ENCODE data around the gene USF3.

USF3 gene

DNA sequence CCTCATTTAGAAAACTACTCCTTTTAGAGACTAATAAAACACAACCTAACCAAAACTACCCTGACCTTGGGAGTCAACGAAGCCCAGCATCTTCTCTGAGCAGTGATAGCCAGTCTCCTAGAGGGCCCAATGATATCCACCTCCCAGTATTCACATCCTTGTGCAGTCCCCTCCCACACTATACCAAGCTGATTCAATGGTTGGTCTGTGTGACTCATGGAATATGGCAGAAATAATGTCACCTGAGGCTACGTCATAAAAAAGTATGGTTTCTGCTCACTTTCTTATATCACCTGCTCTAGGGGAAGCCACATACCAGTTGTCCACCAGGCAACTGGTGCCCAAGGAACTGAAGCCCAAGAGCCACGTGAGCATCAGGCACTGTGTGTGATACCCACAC is 21.4 kb upstream of the USF3 start:
- TF ChIP-seq, protein P1, sequence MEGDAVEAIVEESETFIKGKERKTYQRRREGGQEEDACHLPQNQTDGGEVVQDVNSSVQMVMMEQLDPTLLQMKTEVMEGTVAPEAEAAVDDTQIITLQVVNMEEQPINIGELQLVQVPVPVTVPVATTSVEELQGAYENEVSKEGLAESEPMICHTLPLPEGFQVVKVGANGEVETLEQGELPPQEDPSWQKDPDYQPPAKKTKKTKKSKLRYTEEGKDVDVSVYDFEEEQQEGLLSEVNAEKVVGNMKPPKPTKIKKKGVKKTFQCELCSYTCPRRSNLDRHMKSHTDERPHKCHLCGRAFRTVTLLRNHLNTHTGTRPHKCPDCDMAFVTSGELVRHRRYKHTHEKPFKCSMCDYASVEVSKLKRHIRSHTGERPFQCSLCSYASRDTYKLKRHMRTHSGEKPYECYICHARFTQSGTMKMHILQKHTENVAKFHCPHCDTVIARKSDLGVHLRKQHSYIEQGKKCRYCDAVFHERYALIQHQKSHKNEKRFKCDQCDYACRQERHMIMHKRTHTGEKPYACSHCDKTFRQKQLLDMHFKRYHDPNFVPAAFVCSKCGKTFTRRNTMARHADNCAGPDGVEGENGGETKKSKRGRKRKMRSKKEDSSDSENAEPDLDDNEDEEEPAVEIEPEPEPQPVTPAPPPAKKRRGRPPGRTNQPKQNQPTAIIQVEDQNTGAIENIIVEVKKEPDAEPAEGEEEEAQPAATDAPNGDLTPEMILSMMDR (conservative IDR thresholded peaks at IDR 0.05; ENCODE audit: control insufficient read depth, insufficient read depth, low read depth, low read length): no peak
- no peak for DNase-seq (ENCODE audit: low read depth)
- no peak overlapping the region for H3K4me3 ChIP-seq (ENCODE audit: control insufficient read depth, low read depth, low read length)

DNA sequence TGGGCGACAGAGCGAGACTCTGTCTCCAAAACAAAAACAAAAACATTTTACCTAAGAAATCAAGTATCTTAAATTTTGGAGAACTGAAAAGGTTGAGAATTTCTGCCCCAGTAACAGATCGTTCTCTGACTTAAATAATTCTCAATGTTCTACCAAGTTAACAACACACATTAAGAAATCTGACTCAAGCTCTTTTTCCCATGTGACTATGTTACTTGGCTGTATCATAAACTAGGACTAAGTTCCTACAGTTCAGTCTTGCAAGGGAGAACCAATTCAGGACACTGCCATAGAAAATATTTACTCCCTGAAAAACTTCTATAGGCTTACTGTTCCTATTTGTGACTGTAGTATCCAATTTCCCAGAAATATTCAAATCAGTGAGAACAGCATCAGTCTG is 20.9 kb upstream of the USF3 start:
- H3K4me3 ChIP-seq (ENCODE audit: control insufficient read depth, low read depth, low read length): no peak overlapping the region
- TF ChIP-seq, protein P1 (conservative IDR thresholded peaks at IDR 0.05; ENCODE audit: control insufficient read depth, insufficient read depth, low read depth, low read length): no peak
- peak; percentile 53 for DNase-seq (ENCODE audit: low read depth)

DNA sequence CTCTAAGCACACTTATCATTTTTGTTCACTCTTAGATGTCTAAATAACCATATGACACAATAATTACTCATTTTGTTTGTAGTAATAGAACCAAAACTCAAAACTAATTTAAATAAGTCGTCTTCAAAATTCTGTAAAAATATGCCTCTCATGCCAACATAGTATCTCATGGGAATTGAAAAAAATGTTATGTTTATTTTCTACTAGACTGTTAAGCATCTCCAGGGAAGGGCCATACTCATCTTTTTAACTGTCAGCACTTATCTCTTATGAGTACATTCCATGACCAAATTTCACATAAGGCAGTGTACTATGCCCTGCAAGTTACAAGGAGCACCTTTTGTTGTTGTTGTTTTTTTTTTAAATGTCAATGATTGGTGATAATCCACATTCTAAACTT is 18.3 kb upstream of the USF3 start:
- TF ChIP-seq, protein P1 (conservative IDR thresholded peaks at IDR 0.05; ENCODE audit: control insufficient read depth, insufficient read depth, low read depth, low read length): no peak
- DNase-seq (ENCODE audit: low read depth): peak; percentile 57
- H3K4me3 ChIP-seq (ENCODE audit: control insufficient read depth, low read depth, low read length): no peak overlapping the region

DNA sequence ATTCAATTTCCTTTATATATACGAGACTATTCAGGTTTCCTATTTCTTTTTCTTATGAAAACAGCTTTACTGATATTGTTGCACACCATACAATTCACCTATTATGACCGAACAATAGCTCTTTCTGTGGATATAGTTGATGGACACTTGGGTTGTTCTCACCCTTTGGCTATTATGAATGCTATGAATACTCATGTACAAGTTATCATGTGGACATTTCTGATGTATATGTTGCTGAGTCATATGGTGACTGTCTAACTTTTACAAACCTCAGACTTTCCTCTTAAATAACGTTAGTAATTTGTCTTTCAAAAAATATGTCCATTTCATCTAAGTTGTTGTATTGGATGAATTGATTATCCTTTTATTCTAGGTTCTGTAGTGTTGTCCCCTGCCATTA is 15.7 kb upstream of the USF3 start:
- TF ChIP-seq, protein P1 (conservative IDR thresholded peaks at IDR 0.05; ENCODE audit: control insufficient read depth, insufficient read depth, low read depth, low read length): no peak
- no peak overlapping the region for H3K4me3 ChIP-seq (ENCODE audit: control insufficient read depth, low read depth, low read length)
- DNase-seq (ENCODE audit: low read depth): peak; percentile 42

DNA sequence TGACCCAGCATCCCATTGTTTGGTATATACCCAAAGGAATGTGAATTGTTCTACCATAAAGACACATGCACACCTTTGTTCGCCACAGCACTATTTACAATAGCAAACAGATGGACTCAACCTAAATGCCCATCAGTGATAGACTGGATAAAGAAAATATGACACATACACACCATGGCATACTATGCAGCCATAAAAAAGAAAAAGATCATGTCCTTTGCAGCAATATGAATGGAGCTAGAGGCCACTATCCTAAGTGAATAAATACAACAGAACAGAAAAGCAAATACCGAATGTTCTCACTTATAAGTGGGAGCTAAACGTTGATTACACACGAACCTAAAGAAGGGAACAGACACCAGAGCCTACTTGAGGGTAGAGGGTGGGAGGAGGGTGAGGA is 11.4 kb upstream of the USF3 start:
- TF ChIP-seq, protein P1 (conservative IDR thresholded peaks at IDR 0.05; ENCODE audit: control insufficient read depth, insufficient read depth, low read depth, low read length): no peak
- no peak for DNase-seq (ENCODE audit: low read depth)
- no peak overlapping the region for H3K4me3 ChIP-seq (ENCODE audit: control insufficient read depth, low read depth, low read length)

DNA sequence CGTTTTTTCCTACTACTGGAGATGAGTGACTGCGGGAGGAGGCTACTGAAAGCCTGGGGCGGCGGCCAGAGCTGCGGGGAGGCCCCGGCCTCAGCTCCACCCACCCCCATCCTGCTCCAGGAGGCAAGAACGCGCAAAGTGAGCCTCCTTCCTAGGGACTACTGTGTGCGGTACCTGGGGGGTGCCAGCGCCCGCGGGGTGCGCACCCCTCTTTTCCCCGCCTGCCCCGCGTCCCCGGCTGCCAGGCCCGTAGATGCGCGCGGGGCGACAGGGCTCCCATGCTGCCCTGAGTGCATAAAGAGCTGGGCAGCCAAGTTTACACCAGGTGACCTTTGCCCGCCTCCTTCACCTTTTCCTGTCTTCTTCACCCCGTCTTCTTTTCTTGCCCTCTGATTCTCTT is 2.5 kb upstream of the USF3 start:
- peak overlapping the region; percentile 34 for H3K4me3 ChIP-seq (ENCODE audit: control insufficient read depth, low read depth, low read length)
- DNase-seq (ENCODE audit: low read depth): no peak
- TF ChIP-seq, protein P1 (conservative IDR thresholded peaks at IDR 0.05; ENCODE audit: control insufficient read depth, insufficient read depth, low read depth, low read length): no peak

DNA sequence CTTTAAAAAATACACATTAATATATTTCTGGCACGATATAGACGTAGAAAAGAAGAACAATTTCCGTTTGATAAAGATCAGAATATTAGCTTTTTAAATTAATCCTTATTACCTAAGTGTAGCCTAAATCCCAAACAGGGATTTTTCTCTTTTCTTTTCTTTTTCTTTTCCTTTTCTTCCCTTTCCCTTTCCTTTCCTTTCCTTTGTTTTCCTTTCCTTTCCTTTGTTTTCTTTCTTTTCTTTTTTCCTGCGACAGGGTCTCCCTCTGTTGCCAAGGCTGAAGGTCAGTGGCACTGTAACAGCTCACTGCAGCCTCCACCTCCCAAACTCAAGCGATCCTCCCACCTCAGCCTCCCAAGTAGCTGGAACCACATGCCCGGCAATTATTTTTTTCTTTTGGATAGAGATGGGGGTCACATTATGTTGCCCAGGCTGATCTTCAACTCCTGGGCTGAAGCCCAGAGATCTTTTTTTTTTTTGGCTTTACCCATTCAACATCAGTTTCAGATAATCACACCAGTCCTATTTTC is 1.8 kb upstream of the USF3 start:
- TF ChIP-seq, protein P1 (conservative IDR thresholded peaks at IDR 0.05; ENCODE audit: control insufficient read depth, insufficient read depth, low read depth, low read length): no peak
- DNase-seq (ENCODE audit: low read depth): no peak
- no peak overlapping the region for H3K4me3 ChIP-seq (ENCODE audit: control insufficient read depth, low read depth, low read length)
